Right kidney (tissue), 1 donor: ENCODE measurements around the gene TOR1B.
"Not testable (repeated sequence)": the region's sequence is repeated elsewhere in the genome, so short reads cannot be mapped to it uniquely, and the experiment has no call there.

Source experiments
- DNase-seq: peaks from one replicate; pipeline ENCODE4 v3.0.0-alpha.2; 2016

The TOR1B gene

GRCh38 chr9:129776096-129776495, 26.9 kb upstream of the TOR1B start:
- DNase-seq = not testable (repeated sequence)

- DNase-seq = no peak
Observed at GRCh38 chr9:129776566-129776937, 26.4 kb upstream of the TOR1B start.

GRCh38 chr9:129776938-129777768, 25.8 kb upstream of the TOR1B start:
- DNase-seq = peak; percentile 38

GRCh38 chr9:129777769-129778130, 25.2 kb upstream of the TOR1B start:
- DNase-seq = no peak

- DNase-seq = no peak
Observed at GRCh38 chr9:129778469-129778868, 24.5 kb upstream of the TOR1B start.

GRCh38 chr9:129779560-129780190, 23.3 kb upstream of the TOR1B start:
- no peak for DNase-seq

GRCh38 chr9:129781131-129781530, 21.9 kb upstream of the TOR1B start:
- DNase-seq = no peak

- no peak for DNase-seq
Observed at GRCh38 chr9:129781981-129782380, 21.0 kb upstream of the TOR1B start.

- DNase-seq = peak; percentile 59
Observed at GRCh38 chr9:129783516-129784361, 19.2 kb upstream of the TOR1B start.

- not testable (repeated sequence) for DNase-seq
Observed at GRCh38 chr9:129784970-129785369, 18.0 kb upstream of the TOR1B start.

- no peak for DNase-seq
Observed at GRCh38 chr9:129785866-129786265, 17.1 kb upstream of the TOR1B start.

- no peak for DNase-seq
Observed at GRCh38 chr9:129786481-129786880, 16.5 kb upstream of the TOR1B start.

- DNase-seq = no peak
Observed at GRCh38 chr9:129794549-129794948, 8.4 kb upstream of the TOR1B start.

GRCh38 chr9:129796029-129796428, 7.0 kb upstream of the TOR1B start:
- not testable (repeated sequence) for DNase-seq

- DNase-seq = no peak
Observed at GRCh38 chr9:129798973-129799372, 4.0 kb upstream of the TOR1B start.

GRCh38 chr9:129801504-129801903, 1.5 kb upstream of the TOR1B start:
- no peak for DNase-seq

- DNase-seq = peak; percentile 39
Observed at GRCh38 chr9:129803676-129804060, 684 bp downstream of the TOR1B start.

- no peak for DNase-seq
Observed at GRCh38 chr9:129806061-129806460, 3.1 kb downstream of the TOR1B start.

- DNase-seq = no peak
Observed at GRCh38 chr9:129809346-129809745, 6.4 kb downstream of the TOR1B start.

GRCh38 chr9:129810116-129810515, 7.1 kb downstream of the TOR1B start:
- DNase-seq = no peak

GRCh38 chr9:129810788-129811187, 7.8 kb downstream of the TOR1B start:
- DNase-seq = no peak

- no peak for DNase-seq
Observed at GRCh38 chr9:129811967-129812363, 9.0 kb downstream of the TOR1B start.

GRCh38 chr9:129812385-129812784, 9.4 kb downstream of the TOR1B start:
- DNase-seq = no peak
